Gastrocnemius medialis (tissue), 4 donors: ENCODE data around the gene ISM2.

Experiments
- POLR2A ChIP-seq, 2 donors: fragments of 450-650 bp; IDR thresholded peaks; one replicate each; pipeline ENCODE4 v1.6.1; 2017; ENCODE audit warnings: antibody characterized with exemption in 2 of 2, mild to moderate bottlenecking in 2 of 2, moderate library complexity in 2 of 2
- TF ChIP-seq, protein P1 (sequence below), 5 experiments: fragments of 450-650 bp in 3 of 5; fragments of 200-600 bp in 2 of 5; sonication (generic) in 2 of 5; IDR thresholded peaks in 4 of 5; conservative IDR thresholded peaks in 1 of 5; 1 replicate in 4 of 5; 2 replicates in 1 of 5; pipeline ENCODE4 v1.5.1; 2016 to 2019; ENCODE audit warnings: antibody characterized with exemption in 5 of 5, mild to moderate bottlenecking in 3 of 5, moderate library complexity in 3 of 5

DNA sequence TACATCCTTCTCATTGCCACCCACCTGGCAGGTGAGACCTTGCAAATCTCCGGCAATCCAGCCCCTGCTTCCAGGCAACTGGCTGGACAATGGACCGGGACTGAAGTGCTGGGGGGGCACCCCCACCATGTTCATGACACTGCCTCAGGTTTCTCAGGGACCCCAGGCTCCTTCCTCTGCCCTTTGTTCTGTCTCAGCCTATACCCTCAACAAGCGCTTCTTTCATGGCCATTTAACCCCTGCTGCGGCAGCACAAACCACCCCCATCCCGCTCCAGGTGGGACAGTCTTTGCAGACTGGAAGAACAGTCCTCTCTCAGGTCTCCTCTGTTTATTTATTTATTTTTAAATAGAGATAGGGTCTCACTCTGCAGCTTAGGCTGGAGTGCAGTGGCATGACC is 7.6 kb downstream of the ISM2 start:
- no peak for TF ChIP-seq POLR2A (IDR thresholded peaks at IDR 0.05)
- TF ChIP-seq, protein P1, sequence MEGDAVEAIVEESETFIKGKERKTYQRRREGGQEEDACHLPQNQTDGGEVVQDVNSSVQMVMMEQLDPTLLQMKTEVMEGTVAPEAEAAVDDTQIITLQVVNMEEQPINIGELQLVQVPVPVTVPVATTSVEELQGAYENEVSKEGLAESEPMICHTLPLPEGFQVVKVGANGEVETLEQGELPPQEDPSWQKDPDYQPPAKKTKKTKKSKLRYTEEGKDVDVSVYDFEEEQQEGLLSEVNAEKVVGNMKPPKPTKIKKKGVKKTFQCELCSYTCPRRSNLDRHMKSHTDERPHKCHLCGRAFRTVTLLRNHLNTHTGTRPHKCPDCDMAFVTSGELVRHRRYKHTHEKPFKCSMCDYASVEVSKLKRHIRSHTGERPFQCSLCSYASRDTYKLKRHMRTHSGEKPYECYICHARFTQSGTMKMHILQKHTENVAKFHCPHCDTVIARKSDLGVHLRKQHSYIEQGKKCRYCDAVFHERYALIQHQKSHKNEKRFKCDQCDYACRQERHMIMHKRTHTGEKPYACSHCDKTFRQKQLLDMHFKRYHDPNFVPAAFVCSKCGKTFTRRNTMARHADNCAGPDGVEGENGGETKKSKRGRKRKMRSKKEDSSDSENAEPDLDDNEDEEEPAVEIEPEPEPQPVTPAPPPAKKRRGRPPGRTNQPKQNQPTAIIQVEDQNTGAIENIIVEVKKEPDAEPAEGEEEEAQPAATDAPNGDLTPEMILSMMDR (IDR thresholded peaks at IDR 0.05 in 4 of 5, conservative IDR thresholded peaks at IDR 0.05 in 1 of 5), result no peak
